LHCN-M2 (cell line): ENCODE measurements around the gene TXN. TPM values are rescaled to one million over a fixed set of nuclear protein-coding genes. Genes with fewer than 3 reads are reported as not detected.
"Not testable (repeated sequence)": the region's sequence is repeated elsewhere in the genome, so short reads cannot be mapped to it uniquely, and the experiment has no call there.

Experiments
- DNase-seq: peaks from one replicate; pipeline ENCODE4 v3.0.0-alpha.2; 2012; ENCODE audit warnings: low read depth
- total RNA-seq: library from RNA; depleted of rRNA; stranded (reverse); fragments of >200 nt; gene quantifications from 2 replicates; pipeline ENCODE4 v1.2.3, GENCODE V29; 2014; rRNA removed

The TXN gene
- total RNA-seq, 1 experiment from 2014 or later: 243 TPM

- no peak for DNase-seq
Measured at GRCh38 chr9:110213413-110214044, 42.8 kb downstream of the TXN start.

- no peak for DNase-seq
Measured at GRCh38 chr9:110208031-110208430, 48.3 kb downstream of the TXN start, which contains the start of gene C9orf152. Gene C9orf152 (minus strand): TSS chr9:110208159. CDS start chr9:110207579, 580 bp downstream.

- no peak for DNase-seq
Measured at GRCh38 chr9:110207071-110207641, 49.2 kb downstream of the TXN start.

- no peak for DNase-seq
Measured at GRCh38 chr9:110206389-110206788, 49.9 kb downstream of the TXN start.

- not testable (repeated sequence) for DNase-seq
Measured at GRCh38 chr9:110205612-110206011, 50.7 kb downstream of the TXN start.

GRCh38 chr9:110202232-110202631 is 54.1 kb downstream of the TXN start:
- DNase-seq: no peak

- DNase-seq: no peak
Measured at GRCh38 chr9:110199643-110200042, 56.7 kb downstream of the TXN start.

- DNase-seq: no peak
Measured at GRCh38 chr9:110198357-110198756, 58.0 kb downstream of the TXN start.

GRCh38 chr9:110197330-110198187 is 58.7 kb downstream of the TXN start:
- no peak for DNase-seq

GRCh38 chr9:110196084-110196499 is 60.2 kb downstream of the TXN start:
- not testable (repeated sequence) for DNase-seq

Other genes with a start within 250 kb of the TXN start
- gene C9orf152, start 48.3 kb downstream of the TXN start, total RNA-seq: not detected in 2 replicates
- not detected in 2 replicates for gene TXNDC8, start 81.4 kb upstream of the TXN start, total RNA-seq